Neural cell (in vitro differentiated cells): ENCODE results near the gene TPRA1. TPM values are rescaled to one million over a fixed set of nuclear protein-coding genes. Genes with fewer than 3 reads are reported as not detected.

Source experiments
- H2AFZ ChIP-seq: fragments of 200-600, 300-800 bp; sonication (generic), shearing (Covaris generic); 2 replicates; pipeline ENCODE4 v1.6.0; 2014; ENCODE audit warnings: low read depth, mild to moderate bottlenecking, antibody characterized with exemption, low read length, moderate library complexity
- H3F3A ChIP-seq: fragments of 200-600 bp; shearing (Covaris generic); 2 replicates; pipeline ENCODE4 v1.6.1; 2016; ENCODE audit warnings: mild to moderate bottlenecking, moderate library complexity, mixed read lengths, antibody characterized with exemption, low read length; ENCODE audit not compliant: insufficient read depth, poor library complexity, severe bottlenecking
- H3K27ac ChIP-seq: fragments of 200-600, 300-800 bp; sonication (generic), shearing (Covaris generic); 2 replicates; pipeline ENCODE4 v1.5.1; 2014; ENCODE audit warnings: mild to moderate bottlenecking, low read length, moderate library complexity
- H3K27me3 ChIP-seq: fragments of 300-800, 200-600 bp; sonication (generic), shearing (Covaris generic); 2 replicates; pipeline ENCODE4 v1.6.0; 2014; ENCODE audit warnings: mild to moderate bottlenecking, low read depth, low read length, moderate library complexity; ENCODE audit not compliant: insufficient read depth
- H3K36me3 ChIP-seq: fragments of 300-800, 200-600 bp; sonication (generic), shearing (Covaris generic); 2 replicates; pipeline ENCODE4 v1.5.1; 2014; ENCODE audit warnings: mild to moderate bottlenecking, antibody characterized with exemption, low read length, moderate library complexity; ENCODE audit not compliant: insufficient read depth
- H3K4me2 ChIP-seq: fragments of 300-800, 200-600 bp; sonication (generic), shearing (Covaris generic); 2 replicates; pipeline ENCODE4 v1.6.0; 2014; ENCODE audit warnings: mild to moderate bottlenecking, low read length
- H3K4me3 ChIP-seq: fragments of 300-800, 200-600 bp; sonication (generic), shearing (Covaris generic); 2 replicates; pipeline ENCODE4 v1.5.1; 2014; ENCODE audit warnings: mild to moderate bottlenecking, low read length, moderate library complexity
- H3K79me2 ChIP-seq: fragments of 200-600 bp; shearing (Covaris generic); replicated peaks from 2 replicates; pipeline ENCODE4 v1.6.0; 2014; ENCODE audit warnings: mild to moderate bottlenecking, low read length, moderate library complexity; ENCODE audit not compliant: insufficient read depth
- H3K9ac ChIP-seq: fragments of 300-800, 200-600 bp; sonication (generic), shearing (Covaris generic); 2 replicates; pipeline ENCODE4 v1.6.1; 2016; ENCODE audit warnings: mild to moderate bottlenecking, low read length, mixed read lengths
- H3K9me2 ChIP-seq: fragments of 200-600 bp; shearing (Covaris generic); 2 replicates; pipeline ENCODE4 v1.6.1; 2016; ENCODE audit warnings: mild to moderate bottlenecking, low read length, mixed read lengths; ENCODE audit not compliant: insufficient read depth
- H3K9me3 ChIP-seq: fragments of 200-600, 300-800 bp; sonication (generic), shearing (Covaris generic); 2 replicates; pipeline ENCODE4 v1.6.1; 2016; ENCODE audit warnings: mild to moderate bottlenecking, mixed run types, low read length, moderate library complexity, mixed read lengths
- H4K20me1 ChIP-seq: fragments of 200-600 bp; shearing (Covaris generic); 2 replicates; pipeline ENCODE4 v1.6.1; 2016; ENCODE audit warnings: mild to moderate bottlenecking, mixed run types; ENCODE audit not compliant: insufficient read depth
- CTCF ChIP-seq: fragments of 450-650 bp; IDR thresholded peaks from 2 replicates; pipeline ENCODE4 v1.5.1; 2014; ENCODE audit warnings: antibody characterized with exemption, mild to moderate bottlenecking, moderate library complexity; ENCODE audit not compliant: poor library complexity, severe bottlenecking
- EP300 ChIP-seq: fragments of 450-650 bp; conservative IDR thresholded peaks from 2 replicates; pipeline ENCODE4 v1.6.1; 2014; ENCODE audit warnings: antibody characterized with exemption, mild to moderate bottlenecking, moderate library complexity; ENCODE audit not compliant: poor library complexity, severe bottlenecking
- EZH2 ChIP-seq: fragments of 200-600, 300-800 bp; shearing (Covaris generic), sonication (generic); IDR thresholded peaks from 2 replicates; pipeline ENCODE4 v1.6.1; 2014; ENCODE audit warnings: antibody characterized with exemption, low read length, borderline replicate concordance, mild to moderate bottlenecking; ENCODE audit not compliant: insufficient read depth, poor library complexity, severe bottlenecking
- MXI1 ChIP-seq: fragments of 450-650 bp; conservative IDR thresholded peaks from 2 replicates; pipeline ENCODE4 v1.6.1; 2014; ENCODE audit warnings: antibody characterized with exemption, mild to moderate bottlenecking; ENCODE audit not compliant: poor library complexity, severe bottlenecking
- POLR2AphosphoS5 ChIP-seq: IDR thresholded peaks from 2 replicates; pipeline ENCODE4 v1.6.1; 2012
- RAD21 ChIP-seq: fragments of 450-650 bp; conservative IDR thresholded peaks from 2 replicates; pipeline ENCODE4 v1.6.1; 2014; ENCODE audit warnings: antibody characterized with exemption, mild to moderate bottlenecking, moderate library complexity
- REST ChIP-seq: IDR thresholded peaks from 2 replicates; pipeline ENCODE4 v1.6.1; 2012; ENCODE audit warnings: borderline replicate concordance
- SMC3 ChIP-seq: fragments of 450-650 bp; conservative IDR thresholded peaks from 2 replicates; pipeline ENCODE4 v1.6.1; 2014; ENCODE audit warnings: antibody characterized with exemption, mild to moderate bottlenecking, moderate library complexity; ENCODE audit not compliant: poor library complexity
- TAF1 ChIP-seq: IDR thresholded peaks from 2 replicates; pipeline ENCODE4 v1.6.1; 2012; ENCODE audit warnings: low read depth
- polyA plus RNA-seq: library from polyadenylated mRNA; depleted of rRNA; stranded (reverse); fragments of >200 nt; gene quantifications from 2 replicates; pipeline ENCODE4 v1.2.3, GENCODE V29; 2014

The TPRA1 gene
- polyA plus RNA-seq, 1 donor from 2014 or later, result 26.5 TPM

- Histone ChIP-seq H3K4me2 (no peak overlapping the region), H3F3A (no peaks in the 10 kb centered on the region), H3K27me3 (no peaks in the 10 kb centered on the region), H3K27ac (no peak overlapping the region), H3K9me2 (no peaks in the 10 kb centered on the region), H3K4me3 (no peak overlapping the region), H3K9ac (no peak overlapping the region), H3K9me3 (no peaks in the 10 kb centered on the region), H4K20me1 (no peaks in the 10 kb centered on the region), H3K36me3 (no peaks in the 10 kb centered on the region), H3K79me2 (no peaks in the 10 kb centered on the region), H2AFZ (no peak overlapping the region)
- TF ChIP-seq CTCF (no peak), EZH2 (no peak), REST (no peak), TAF1 (no peak), MXI1 (no peak), SMC3 (no peak), EP300 (no peak), POLR2AphosphoS5 (no peak), RAD21 (no peak)
Observed at GRCh38 chr3:127550468-127551157, 39.9 kb downstream of the TPRA1 start.

DNA sequence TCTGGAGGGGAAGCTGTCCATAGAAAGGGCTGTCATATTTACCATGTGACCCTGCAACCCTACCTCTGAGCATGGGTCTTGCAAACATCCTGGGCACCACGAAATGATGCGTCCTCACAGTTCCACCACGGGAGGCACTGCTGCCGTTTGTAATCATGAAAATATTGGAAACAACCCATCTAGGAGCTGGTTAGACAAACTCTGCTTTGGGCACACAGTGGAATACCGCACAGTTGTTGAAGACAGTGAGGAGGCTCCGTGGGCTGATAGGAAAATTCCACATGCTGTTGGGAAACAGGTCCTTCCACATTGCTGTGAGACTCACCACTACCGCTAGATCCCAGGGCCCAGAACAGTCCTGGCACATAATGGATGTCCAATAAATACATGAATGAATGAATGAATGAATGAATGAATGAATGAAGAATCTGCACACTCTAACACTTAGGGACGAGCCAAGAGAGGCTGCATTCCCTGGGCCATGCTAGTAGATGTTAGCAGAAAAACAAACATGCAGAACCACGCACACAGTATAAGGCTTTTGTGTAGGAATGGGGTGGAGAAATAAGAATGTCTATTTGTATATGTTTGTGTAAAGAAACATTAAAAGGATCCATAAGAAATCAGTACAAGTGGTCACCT is 40.6 kb downstream of the TPRA1 start:
- H3K9me2 ChIP-seq, result no peaks in the 10 kb centered on the region
- no peaks in the 10 kb centered on the region for H3K9me3 ChIP-seq
- no peak overlapping the region for H2AFZ ChIP-seq
- no peaks in the 10 kb centered on the region for H3K27me3 ChIP-seq
- no peak overlapping the region for H3K4me3 ChIP-seq
- no peaks in the 10 kb centered on the region for H3F3A ChIP-seq
- H3K79me2 ChIP-seq, result no peaks in the 10 kb centered on the region
- no peak overlapping the region for H3K4me2 ChIP-seq
- no peaks in the 10 kb centered on the region for H3K36me3 ChIP-seq
- H3K9ac ChIP-seq, result no peak overlapping the region
- no peak overlapping the region for H3K27ac ChIP-seq
- TF ChIP-seq EP300 (no peak), RAD21 (no peak), CTCF (no peak), MXI1 (no peak), REST (no peak), POLR2AphosphoS5 (no peak), SMC3 (no peak), TAF1 (no peak), EZH2 (no peak)
- no peaks in the 10 kb centered on the region for H4K20me1 ChIP-seq
